HepG2 (cell line): Measurements from ENCODE around the gene HLA-DPB1.

Experiments used
- NFRKB ChIP-seq: fragments of 450-650 bp; IDR thresholded peaks from 2 replicates; pipeline ENCODE4 v1.6.1; 2017
- ZNF34 ChIP-seq: sonication (generic); formaldehyde crosslinking; IDR thresholded peaks from 2 replicates; pipeline ENCODE4 v1.4.0; 2020; ENCODE audit warnings: mild to moderate bottlenecking, missing genetic modification reagents, borderline replicate concordance

GRCh38 chr6:33075568-33076405, at the start of gene HLA-DPB1:
- TF ChIP-seq NFRKB, result no peak
- no peak for TF ChIP-seq ZNF34 (CRISPR knock-in tag)
